ENCODE measurements around the gene CFAP43.

The CFAP43 gene

DNA sequence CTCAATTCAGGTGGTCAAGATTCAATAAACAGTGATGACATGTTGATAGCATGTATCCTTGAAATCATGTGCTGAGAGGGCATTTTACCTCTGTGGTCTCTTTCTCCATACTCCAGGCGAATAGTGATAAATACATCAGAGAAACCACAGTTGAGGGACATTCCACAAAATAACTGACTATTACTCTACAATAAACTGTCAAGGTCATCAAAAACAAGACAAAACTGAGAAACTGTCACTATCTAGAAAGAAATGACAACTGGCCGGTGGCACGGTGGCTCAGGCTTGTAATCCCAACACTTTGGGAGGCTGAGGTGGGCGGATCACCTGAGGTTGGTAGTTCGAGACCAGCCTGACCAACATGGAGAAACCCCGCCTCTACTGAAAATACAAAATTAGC is 94.0 kb downstream of the CFAP43 start:
- no peak for DNase-seq (ENCODE audit: low read depth)

DNA sequence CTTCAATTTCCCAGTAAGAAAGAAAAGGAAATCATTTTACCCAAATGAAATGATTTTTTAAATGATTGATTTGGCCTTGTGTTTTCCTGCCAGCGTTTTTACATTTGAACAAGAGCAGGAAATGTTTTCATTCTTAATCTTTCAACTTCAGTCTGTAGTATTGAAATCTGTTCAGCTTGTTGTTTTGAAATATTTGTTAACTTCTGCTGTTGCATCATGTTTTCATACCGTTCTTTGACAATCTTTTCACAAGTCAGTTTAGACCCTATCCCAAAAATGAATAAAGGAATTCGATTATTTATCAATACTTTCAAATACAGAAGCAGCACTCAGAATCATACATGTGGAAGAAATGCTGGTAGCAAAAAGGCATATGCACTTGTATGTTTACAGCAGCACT is 102.1 kb downstream of the CFAP43 start:
- DNase-seq (ENCODE audit: low read depth), result no peak

DNA sequence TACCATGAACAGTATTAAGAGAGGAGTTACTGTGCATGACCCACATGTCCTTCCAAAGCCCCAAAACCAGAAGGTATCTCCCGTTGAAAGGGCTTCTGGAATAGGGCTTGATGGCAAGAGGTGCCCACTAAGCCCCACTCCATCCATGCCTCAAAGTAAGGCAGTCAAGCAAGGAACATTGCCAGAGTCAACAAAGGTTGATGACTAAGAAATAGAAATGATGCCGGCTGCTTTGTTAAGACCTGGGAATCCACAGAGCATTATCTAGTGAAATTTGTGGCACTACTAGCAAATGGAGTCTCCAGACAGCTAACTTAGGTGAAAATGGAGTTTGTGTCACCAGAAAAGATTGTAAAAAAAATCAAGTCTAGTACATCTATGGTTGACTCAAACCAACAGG is 104.0 kb downstream of the CFAP43 start:
- DNase-seq (ENCODE audit: low read depth), result no peak

DNA sequence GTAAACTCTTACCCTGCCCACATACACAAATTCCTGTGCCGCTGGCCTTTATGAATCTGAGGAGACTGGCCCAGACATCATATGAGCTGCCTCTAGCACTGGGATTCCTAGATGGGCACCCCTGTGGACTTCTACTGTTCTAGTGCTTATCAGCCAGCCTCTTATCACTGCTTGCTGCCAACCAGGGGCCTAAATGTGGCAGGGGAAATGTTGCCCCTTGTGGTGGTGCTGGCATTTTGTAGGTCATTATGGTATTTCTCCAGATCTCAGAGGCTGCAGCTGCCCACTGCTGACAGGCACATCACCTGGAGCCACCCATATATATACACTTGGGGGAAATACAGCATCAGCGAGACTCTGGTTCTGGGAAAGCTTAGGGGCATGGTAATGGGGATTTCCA is 104.8 kb downstream of the CFAP43 start:
- no peak for DNase-seq (ENCODE audit: low read depth)

DNA sequence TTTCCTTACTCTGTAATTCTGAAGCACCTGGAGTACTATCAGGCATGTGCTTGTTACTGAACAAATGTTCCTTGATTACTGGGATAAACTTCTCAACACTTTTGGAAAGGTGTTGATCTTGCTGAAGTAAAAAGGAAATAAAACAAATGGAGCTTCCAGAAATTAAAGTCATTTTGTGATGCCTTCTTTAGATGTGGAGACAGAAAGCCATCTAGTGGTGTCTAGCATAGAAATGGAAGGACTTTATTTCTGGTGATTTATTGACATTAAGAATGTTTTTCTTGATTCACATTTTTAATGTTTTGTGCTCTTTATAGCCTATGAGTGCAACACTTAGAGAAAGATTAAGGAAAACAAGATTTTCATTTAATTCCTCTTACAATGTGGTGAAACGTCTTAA is 108.8 kb downstream of the CFAP43 start:
- no peak for DNase-seq (ENCODE audit: low read depth)

DNA sequence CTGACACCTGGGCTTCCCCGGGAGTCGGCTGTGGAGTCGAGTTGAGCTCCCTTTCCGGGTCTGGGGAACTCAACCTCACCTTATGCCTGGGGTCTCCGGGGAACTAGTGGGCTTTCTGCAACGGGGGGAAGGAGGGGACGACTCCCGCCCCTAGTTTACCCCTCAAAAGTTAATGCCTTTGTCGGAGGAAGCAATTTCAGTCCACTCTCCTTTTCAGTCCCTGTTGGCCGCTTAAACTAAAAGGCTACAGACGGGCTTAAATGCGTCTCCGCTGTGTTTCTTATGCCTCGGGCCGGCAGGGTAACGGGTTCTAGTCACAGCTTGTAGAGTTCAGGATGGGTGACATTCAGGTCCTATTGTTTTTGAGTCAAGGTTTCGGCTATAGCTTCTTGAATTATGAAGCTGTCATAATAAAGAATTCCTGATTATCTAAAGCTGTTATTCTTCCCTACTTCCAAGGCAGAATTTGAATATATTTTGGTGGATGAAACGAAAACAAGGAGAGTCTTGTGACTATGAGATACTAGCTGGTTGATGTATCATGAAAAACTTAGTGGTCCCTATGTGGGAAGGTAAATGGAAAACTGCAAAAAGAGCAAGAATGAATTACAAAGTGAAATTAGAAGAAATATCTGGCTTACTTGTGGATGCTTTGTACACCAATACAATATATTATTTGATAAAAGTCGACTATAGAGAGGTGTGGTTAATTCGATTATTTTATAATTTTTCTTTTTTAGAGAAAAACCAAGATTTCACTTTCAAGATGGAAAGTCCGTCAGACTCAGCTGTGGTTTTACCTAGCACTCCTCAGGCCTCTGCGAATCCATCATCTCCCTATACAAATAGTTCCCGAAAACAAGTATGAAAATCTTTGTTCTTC is 109.7 kb downstream of the CFAP43 start:
- DNase-seq (ENCODE audit: low read depth), result no peak

DNA sequence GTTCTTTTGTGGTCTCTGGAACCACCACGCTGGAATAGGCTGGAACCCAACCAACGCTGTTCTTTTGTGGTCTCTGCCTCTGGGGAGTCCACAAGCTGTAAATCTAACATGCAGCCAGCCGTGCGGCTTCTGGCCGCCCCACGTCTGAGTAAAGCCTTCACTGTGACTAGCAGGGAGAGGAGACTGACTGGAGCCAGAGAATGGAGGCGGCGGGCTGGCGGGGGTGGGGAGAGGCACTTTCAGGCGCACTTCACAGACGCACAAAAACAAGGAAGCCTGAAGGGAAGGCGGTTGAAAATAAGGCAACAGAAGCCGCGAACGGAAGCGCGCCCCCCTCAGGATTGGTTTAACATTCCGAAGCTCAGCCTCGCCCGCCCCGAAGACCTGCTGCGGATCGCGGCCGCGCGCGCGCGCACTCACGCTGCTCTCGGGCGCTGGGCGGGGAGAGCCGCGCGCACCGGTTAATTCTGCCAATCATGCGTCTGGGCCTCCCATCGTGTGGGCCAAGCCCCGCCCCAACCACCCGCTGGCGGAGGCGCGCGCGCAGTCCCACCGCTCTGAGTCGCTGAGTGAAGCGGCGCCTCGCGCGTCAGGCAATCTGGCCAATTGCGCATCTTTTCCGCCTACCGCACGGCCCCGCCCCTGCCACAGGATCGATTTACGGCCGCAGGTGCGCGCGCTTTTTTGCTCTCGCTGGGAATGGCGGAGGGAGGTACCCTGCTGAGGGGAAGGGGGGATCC is 110.5 kb downstream of the CFAP43 start, which contains the start of gene SFR1:
Gene SFR1 (plus strand): TSS at position 687 of the 740 bp plus-strand sequence. CDS start 13 bp downstream, at position 700.
- peak; percentile 99 for DNase-seq (ENCODE audit: low read depth)

DNA sequence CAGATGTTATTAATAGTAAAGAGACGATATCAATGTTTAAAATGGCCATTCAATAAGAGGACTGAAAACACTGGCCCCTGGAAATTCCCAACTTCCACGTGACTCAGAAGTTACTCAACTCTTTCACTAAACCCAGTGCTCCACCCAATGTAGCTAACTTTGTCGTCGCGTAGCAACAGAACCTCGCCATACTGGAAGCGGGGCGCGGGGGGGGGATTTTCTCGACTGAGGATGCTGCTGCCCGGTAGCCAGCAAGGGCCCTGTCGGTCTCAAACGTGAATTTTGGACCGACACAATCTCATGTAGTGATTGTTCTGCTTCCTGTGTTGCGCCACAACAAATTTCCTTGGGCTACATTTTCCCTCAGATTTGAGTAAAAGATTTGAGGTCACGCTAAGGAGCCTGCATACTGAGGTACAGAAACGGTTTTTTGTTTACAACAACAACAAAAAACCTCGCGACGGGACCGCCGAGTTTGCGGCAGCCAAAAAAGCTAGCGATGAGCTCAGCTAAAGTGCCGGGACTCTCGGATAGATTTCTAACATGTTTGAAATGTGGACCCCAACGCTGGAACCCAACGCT is 111.2 kb downstream of the CFAP43 start:
- DNase-seq (ENCODE audit: low read depth), result peak; percentile 77

DNA sequence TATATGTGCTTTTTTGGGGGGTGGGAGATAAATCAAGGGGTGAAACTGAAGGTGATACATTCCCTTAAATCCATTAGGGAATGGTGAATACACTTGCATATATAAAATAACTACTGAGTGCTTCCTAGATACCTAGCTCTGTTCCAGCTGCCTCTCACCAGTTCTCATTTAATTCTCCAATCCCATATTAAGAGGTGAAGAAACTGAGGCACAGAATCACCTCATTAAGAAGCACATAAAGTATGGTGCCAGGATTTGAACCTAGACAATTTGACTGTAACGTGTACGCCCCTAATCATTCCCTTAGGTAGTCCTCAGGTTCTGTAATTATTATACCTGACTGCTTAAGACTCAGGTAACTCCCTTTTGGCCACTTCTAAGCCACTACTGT is 111.7 kb downstream of the CFAP43 start:
- DNase-seq (ENCODE audit: low read depth), result no peak

DNA sequence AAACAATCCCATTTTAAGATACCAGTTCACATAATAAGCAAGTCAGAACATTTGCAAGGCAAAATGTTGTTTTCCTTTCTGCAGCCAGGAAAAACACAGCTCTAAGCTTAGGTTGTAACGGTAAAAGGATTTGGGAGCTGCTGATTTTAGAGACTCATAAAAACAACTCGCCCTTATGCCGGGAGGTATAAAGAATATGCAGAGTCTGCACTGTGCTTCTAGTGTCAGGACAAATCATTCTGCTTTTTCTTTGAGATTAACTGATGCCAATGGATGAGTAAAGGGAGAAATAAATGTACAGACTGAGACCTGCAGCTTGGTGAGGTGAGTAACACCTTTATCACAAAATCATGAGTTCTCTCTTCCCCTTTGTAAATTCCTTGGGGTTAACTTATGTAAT is 112.2 kb downstream of the CFAP43 start:
- DNase-seq (ENCODE audit: low read depth), result no peak

DNA sequence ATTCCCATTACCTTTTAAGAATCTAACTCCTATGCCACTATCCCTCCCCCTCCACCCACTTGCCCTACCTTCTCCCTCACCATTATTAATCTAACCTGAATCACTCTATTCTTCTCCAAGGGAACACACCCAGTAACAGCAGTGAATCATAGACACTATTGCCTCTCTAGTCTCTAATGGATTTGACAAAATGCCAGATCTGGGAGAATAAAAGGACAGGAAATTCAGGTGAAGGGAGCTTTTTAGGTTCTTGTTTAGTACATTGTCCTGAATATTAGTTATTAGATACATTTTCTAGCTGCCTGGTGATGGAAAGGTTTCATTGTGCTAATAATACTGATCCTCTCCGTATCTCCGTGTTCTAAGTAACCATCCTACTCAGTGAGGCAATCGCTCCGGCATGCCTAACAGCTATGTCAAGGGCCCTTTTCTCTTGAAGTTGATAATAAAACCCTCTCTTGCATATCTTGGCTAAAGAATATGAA is 114.3 kb downstream of the CFAP43 start:
- no peak for DNase-seq (ENCODE audit: low read depth)

DNA sequence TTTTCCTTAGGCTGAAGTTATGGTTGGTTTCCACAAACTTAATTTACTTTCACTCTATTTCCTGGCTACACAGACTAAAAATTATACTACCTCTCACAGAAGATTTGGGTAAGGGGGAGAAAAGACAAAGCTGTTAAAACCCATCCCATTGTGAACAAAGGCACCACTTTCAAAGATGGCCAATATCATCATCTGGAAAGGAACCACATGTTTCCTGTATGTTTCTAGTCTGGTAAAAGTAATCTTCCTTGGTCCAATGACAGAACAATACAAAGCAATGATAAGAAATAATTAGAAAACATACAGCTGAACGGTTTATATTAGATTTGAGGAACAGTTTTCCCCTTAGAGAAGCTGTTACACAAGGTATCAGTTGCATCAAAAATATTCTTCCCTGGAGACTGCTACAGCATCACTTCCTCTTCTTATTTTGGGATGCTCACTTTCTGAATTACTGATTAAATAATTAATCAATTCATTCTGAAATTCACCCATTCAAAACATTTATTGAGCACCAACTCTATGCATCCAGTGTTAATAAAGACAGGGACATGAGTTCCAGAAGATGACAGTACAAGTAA is 118.7 kb downstream of the CFAP43 start:
- DNase-seq (ENCODE audit: low read depth), result no peak

DNA sequence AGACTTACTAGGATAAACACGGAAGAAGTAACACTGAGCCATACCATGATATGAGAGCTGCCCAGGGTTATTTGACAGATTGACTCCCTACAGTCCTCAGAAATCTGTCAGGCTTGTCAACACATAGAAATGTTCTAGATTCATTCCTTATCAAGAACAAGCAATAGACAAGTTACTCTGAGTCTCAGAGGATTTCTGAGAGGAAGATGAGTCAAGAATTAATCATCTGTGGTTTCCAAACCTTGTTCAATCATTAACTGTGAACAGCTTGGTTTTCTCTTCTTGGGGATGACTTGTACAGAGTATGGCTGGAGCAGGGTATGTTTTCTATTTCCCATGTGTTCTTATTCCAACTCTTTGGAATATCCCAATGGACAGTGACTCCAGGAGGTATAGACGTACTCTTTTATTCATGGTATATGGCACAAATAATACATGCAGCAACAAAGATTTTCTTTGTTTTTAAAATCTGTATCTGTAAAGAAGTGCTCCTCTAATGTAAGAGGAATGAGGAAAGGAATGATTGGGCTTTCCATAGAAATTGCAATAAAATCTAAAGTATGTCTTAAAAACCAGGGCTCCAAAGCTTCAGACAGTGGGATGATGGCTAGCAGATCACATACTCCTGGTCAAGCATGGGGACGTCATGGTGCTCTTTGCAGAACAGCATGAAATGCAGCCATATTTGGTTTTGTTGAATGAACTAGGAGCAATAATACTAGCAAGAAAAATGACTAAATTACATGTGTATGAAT is 122.1 kb downstream of the CFAP43 start:
- DNase-seq (ENCODE audit: low read depth), result no peak

DNA sequence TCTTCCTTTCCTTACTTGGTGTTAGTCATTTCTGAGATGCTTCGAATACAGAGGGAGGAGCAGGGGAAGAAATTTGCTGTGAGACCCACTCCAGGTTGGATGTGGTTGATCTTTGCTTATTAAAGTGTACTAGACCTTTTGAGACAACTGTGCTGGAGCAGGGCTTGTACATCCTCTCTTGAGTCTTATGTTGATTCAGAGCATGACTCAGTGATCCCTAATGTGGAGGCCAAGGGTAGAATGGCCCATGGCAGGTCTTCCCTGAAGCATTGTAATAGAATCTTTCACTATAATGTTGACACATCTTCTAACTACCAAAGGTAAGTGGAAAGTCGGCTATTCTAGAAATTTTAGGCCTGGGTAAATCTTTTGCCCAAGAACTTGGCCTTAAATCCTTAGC is 127.2 kb downstream of the CFAP43 start:
- no peak for DNase-seq (ENCODE audit: low read depth)

DNA sequence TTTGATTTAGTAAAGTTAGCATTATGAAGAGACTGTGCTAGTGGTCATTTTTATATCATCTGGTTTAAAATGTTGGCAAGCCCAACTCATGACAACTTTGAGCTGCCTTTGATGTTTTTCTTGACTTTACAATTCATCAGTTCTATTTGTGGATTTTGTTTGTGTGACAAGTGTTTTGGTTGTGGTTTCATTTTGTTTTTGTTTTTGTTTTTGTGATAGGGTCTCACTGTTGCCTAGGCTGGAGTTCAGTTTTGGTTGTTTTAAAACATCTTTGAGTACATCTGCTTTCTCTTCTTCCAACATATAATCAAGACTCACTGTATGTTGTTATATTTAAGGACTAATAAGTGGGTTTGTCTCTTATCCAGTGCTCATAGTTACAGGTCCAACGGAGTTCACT is 127.7 kb downstream of the CFAP43 start:
- DNase-seq (ENCODE audit: low read depth), result no peak

DNA sequence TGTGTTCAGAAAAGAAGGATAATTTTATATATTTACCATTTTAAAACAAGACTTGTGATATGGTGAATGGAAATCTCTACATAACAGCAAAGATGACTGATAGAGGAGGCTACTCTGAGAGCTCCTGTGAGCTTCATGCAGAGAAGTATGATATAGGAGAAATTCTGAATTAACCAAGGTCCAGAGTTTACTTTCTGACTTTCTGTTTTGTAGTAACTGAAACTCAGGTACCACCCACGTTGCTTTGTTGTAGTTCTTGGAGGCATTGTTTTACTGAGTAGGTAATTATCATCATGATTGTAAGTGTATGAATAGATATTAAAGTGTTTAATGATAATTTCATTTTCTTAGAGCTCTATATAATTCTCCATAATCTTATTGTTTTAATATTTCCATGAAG is 128.2 kb downstream of the CFAP43 start:
- DNase-seq (ENCODE audit: low read depth), result no peak

DNA sequence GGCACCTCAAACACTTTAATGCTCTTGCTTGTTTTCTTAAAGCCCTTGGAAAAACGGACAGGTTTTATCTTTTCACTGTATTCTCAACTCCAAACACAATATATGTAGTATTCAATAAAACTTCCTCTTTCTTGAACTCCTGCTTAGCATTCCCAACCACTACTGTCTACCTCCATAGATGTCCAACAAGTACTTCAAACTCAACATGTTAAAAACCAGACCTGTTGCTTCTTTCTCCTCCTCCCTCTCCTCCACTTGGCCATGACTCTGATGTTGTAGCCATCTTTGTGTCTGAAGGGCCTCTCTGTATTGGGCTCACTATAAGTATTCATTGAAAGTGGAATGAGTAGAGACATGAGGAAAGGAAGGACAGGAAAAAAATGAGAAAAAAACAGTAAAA is 130.3 kb downstream of the CFAP43 start:
- DNase-seq (ENCODE audit: low read depth), result no peak

DNA sequence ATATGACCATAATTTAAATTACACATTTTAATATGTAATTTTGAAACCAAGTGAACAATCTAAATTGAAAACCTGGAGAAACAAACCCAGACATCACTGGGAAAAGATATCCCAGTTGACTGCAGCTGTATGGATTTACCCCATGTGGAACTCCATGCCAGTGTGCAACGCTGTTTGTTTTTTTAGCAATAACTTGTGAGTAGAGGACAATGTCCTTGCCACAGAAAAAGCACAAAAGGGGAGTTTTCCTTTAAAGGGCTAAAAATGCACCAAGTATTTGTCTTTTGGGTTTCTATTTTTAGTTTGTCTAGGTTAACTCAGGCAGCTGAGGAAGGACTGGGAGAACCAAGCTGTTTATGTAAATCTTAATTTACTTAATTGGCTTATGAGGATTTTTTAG is 131.4 kb downstream of the CFAP43 start:
- DNase-seq (ENCODE audit: low read depth), result no peak

DNA sequence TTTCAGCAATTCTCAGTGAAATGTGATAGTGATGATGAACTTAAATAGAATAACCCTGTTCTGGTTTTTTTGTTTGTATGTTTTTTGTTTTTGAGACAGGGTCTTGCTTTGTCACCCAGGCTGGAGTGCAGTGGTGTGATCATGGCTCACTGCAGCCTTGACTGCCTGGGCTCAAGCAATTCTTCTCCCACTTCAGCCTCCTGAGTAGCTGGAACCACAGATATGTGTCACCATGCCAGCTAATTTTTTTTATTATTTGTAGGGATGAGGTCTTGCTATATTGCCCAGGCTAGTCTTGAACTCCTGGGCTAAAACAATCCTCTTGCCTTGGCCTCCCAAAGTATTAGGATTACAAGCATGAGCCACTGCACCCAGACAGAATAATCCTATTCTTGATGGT is 132.2 kb downstream of the CFAP43 start:
- DNase-seq (ENCODE audit: low read depth), result no peak

DNA sequence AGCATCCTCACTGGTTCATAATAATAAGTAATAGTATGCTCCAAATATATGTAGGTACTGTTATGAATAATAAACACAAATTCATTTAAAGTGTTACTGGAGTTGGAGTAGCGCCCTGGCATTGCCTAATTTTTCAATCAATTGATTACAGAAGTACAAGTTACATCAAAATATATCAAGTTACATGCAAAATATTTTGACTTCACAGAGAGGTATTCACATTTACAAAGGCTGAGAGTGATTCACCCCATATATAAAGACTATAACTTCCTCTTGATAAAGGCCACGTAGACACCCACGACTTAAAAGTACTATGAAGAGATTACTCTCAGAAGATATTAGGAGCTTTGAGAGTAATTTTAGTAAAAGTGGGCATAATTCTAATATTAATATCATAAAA is 132.9 kb downstream of the CFAP43 start:
- no peak for DNase-seq (ENCODE audit: low read depth)

DNA sequence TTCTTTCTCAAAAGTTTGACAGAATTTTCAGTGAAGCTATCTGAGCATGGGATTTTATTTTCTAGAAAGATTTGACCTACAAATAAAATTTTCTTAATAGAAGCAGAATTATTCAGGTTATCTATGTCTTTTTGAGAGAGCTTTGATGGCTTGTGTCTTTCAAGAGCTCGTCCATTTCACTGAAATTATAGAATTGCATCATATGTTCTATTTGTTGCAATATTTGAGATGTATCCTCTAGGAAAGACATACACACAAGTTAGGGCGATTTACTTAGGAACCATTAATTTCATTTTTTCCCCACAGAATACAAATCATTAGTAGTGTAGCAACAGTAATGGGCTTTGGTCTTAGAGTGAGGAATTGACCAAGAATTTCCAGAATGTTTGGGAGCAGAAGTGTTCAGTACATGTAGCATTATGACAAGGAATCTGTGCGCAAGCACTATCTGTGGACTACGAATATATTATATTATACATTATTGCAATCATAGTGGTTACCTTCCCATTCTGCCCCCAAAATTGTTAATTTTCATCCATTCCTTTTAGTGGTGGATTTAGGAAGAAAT is 133.7 kb downstream of the CFAP43 start:
- DNase-seq (ENCODE audit: low read depth), result no peak
